GM19324 (cell line): ENCODE measurements around the gene MTM1.

Source experiments
- ATAC-seq: cut with Tn5 transposase; IDR thresholded peaks from one replicate; pipeline ENCODE4 v1.9.1; 2021; ENCODE audit warnings: mild to moderate bottlenecking, moderate library complexity; ENCODE audit not compliant: unreplicated experiment, low FRiP score

The MTM1 gene

GRCh38 chrX:150701377-150701776 is 133.0 kb downstream of the MTM1 start:
- ATAC-seq = no peak

DNA sequence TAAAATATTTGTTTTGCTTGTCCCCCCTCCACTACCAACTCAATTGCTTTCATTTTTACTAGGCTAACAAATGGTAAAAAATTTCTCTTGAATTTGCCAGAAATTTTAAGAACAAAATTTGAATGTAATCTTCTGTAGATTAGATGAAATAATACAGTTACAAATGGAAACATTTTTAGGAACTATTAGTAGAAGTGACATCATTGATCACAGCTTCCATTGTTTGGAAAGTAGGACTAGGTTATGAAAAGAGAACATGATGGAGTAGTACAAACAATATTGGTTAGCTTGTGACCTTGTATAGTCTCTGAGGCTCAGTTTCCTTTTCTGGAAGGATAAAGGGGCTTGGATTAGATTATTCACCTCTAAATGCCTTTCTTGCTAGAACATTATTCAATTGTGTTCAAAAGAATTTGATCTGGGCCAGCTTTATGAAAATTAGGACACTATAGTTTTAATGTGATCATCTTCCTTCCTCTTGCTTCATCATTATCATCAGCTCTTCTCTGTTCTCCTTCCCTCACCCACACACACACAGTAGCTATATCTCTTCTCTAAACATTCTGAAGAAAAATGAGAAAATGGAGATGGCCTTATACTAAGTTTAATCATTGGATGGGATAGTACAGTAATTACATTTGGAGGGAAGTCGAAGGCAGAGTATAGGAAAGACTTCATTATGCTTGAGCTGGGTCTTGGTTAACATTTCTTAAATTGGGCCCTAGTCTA is 134.7 kb downstream of the MTM1 start:
- no peak for ATAC-seq

DNA sequence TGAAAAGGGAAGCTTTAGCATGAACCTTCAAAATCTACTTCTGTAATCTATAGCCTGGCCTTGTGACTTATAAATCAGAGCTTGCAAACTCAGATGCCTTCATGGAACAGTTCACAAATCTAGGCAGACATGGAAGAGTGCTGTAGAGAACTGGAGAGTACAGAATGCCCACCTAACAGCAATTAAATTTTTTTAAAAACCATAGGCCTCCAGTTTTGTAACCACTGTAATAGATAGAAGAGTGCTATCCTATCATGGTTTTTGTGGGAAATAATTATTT is 135.2 kb downstream of the MTM1 start:
- ATAC-seq = no peak

GRCh38 chrX:150704030-150704613 is 135.7 kb downstream of the MTM1 start:
- no peak for ATAC-seq

DNA sequence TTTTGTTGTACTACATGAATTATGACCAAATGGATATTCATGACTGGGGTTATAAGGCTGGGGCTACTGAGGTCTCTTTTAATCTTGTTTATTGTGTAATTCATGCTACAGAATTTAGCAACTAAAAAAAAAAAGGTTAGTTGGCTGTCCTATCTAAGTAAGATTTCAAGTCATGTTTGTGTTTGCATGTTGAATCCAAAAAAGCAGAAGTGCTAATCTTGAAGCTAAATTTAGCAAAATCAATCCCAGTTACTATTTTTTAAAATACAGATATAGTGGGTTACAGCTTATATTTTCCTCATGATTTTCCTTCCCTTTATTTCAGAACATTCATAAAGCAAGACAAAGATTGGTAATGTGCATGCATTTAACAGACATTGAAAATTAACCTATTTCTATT is 144.2 kb downstream of the MTM1 start:
- ATAC-seq = no peak

DNA sequence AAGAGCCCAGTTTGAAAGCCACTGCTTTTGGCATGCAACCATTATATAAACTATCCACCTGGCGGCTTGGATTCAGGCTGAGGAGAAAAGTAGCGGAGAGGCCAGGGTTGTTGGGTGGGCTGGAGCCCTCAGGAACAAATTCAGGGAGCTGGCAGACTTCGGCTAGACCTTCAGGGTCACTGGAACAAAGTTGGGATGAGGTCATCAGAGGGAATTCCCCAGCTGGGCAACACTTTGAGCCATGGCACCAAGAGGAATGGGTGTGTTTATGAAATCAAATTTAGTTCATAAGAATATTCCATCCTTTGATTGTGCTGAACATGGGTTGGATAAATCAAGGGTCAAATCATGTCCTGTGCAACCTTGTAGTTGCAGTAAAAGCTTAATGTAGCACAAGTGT is 146.8 kb downstream of the MTM1 start:
- ATAC-seq = no peak

GRCh38 chrX:150719621-150720020 is 151.2 kb downstream of the MTM1 start:
- no peak for ATAC-seq
